H1 (cell line): ENCODE data around the gene GTF2A1L. TPM values are rescaled to one million over a fixed set of nuclear protein-coding genes. Genes with fewer than 3 reads are reported as not detected.

Experiments
- CTCF ChIA-PET: fragments of 300-600 bp; sonication (Branson Sonifier 250); formaldehyde crosslinking; loops from one replicate; lab custom pipeline; 2021; ENCODE audit not compliant: partially characterized antibody; lab: Charles Lee
- POLR2A ChIA-PET: fragments of 300-600 bp; sonication (Branson Sonifier 250); formaldehyde crosslinking; loops from one replicate; lab custom pipeline; 2021; ENCODE audit warnings: inconsistent platforms; ENCODE audit not compliant: partially characterized antibody; lab: Charles Lee
- DNase-seq, 2 experiments: peaks; one replicate each; pipeline versions ENCODE4 v3.0.0 to v3.0.0-alpha.2; 2010 to 2022; ENCODE audit warnings: low spot score in 2 of 2, low read depth in 1 of 2, mixed read lengths in 1 of 2
- FAIRE-seq: peaks from 2 replicates; lab custom pipeline; 2011; peaks lifted over from hg19 to GRCh38; lab: Jason Lieb, UNC
- H2AFZ ChIP-seq: 2 replicates; pipeline ENCODE4 v1.8.1; 2012; ENCODE audit warnings: low read length, inconsistent platforms
- H2AK5ac ChIP-seq: 2 replicates; pipeline ENCODE4 v1.6.1; 2013; ENCODE audit warnings: low read depth, low read length
- H2BK120ac ChIP-seq: replicated peaks from 2 replicates; pipeline ENCODE3; 2013; ENCODE audit warnings: low read depth, low read length, inconsistent platforms
- H2BK12ac ChIP-seq: 2 replicates; pipeline ENCODE4 v1.6.1; 2013; ENCODE audit warnings: low read depth, low read length
- H2BK15ac ChIP-seq: 2 replicates; pipeline ENCODE4 v1.6.1; 2013; ENCODE audit warnings: low read length
- H2BK20ac ChIP-seq: 2 replicates; pipeline ENCODE4 v1.6.1; 2013; ENCODE audit warnings: low read length
- H2BK5ac ChIP-seq: 2 replicates; pipeline ENCODE4 v1.6.1; 2013; ENCODE audit warnings: low read depth, low read length
- H3K14ac ChIP-seq: 2 replicates; pipeline ENCODE4 v1.6.1; 2013; ENCODE audit warnings: inconsistent platforms; ENCODE audit not compliant: insufficient read length
- H3K18ac ChIP-seq: 2 replicates; pipeline ENCODE4 v1.6.1; 2013; ENCODE audit warnings: low read length; ENCODE audit errors: extremely low read depth
- H3K23ac ChIP-seq: 2 replicates; pipeline ENCODE4 v1.6.1; 2013; ENCODE audit warnings: inconsistent platforms; ENCODE audit not compliant: insufficient read length
- H3K23me2 ChIP-seq: 2 replicates; pipeline ENCODE4 v1.6.1; 2013; ENCODE audit warnings: low read depth, low read length
- H3K27ac ChIP-seq: 2 replicates; pipeline ENCODE4 v1.6.1; 2011; ENCODE audit warnings: low read depth, low read length, inconsistent platforms
- H3K27me3 ChIP-seq, 4 experiments: replicated peaks in 1 of 4; 1 replicate in 1 of 4; 2 replicates in 3 of 4; pipeline versions ENCODE4 v1.6.1 to v1.8.1; 2011 to 2013; ENCODE audit warnings: low read length in 3 of 4, mild to moderate bottlenecking in 3 of 4, inconsistent platforms in 2 of 4, mixed read lengths in 2 of 4, moderate library complexity in 1 of 4; ENCODE audit not compliant: control insufficient read depth in 3 of 4, insufficient read depth in 3 of 4; ENCODE audit errors: extremely low read depth in 1 of 4
- H3K36me3 ChIP-seq, 4 experiments: 2 replicates each; pipeline versions ENCODE4 v1.6.1 to v1.8.1; 2011 to 2013; ENCODE audit warnings: mild to moderate bottlenecking in 4 of 4, low read length in 3 of 4, moderate library complexity in 2 of 4, control low read depth in 1 of 4, inconsistent platforms in 1 of 4; ENCODE audit not compliant: insufficient read depth in 4 of 4, control insufficient read depth in 2 of 4
- H3K4ac ChIP-seq: replicated peaks from 2 replicates; pipeline ENCODE3; 2013; ENCODE audit warnings: low read length, low read depth, mixed read lengths, inconsistent platforms; ENCODE audit not compliant: insufficient read length
- H3K4me1 ChIP-seq, 4 experiments: replicated peaks in 1 of 4; 1 replicate in 1 of 4; 2 replicates in 3 of 4; pipeline versions ENCODE4 v1.6.1 to v1.8.1; 2011 to 2013; ENCODE audit warnings: low read length in 3 of 4, inconsistent platforms in 2 of 4, mixed read lengths in 1 of 4; ENCODE audit not compliant: insufficient read depth in 4 of 4, control insufficient read depth in 3 of 4
- H3K4me2 ChIP-seq, 2 experiments: 2 replicates each; pipeline versions ENCODE4 v1.6.1 to v1.8.1; 2011 to 2013; ENCODE audit warnings: low read depth in 2 of 2, low read length in 2 of 2, control low read depth in 1 of 2, inconsistent platforms in 1 of 2, mild to moderate bottlenecking in 1 of 2; ENCODE audit not compliant: insufficient read depth in 1 of 2
- H3K4me3 ChIP-seq, 4 experiments: fragments of 200-600, 300-600 bp in 1 of 4; sonication (generic), shearing (Covaris generic), sonication (Bioruptor Twin) in 1 of 4; 2 replicates each; pipeline versions ENCODE4 v1.5.1 to v1.8.1; 2011 to 2016; ENCODE audit warnings: low read length in 4 of 4, low read depth in 3 of 4, control low read depth in 2 of 4, inconsistent platforms in 2 of 4, mild to moderate bottlenecking in 2 of 4, mixed read lengths in 1 of 4, moderate library complexity in 1 of 4; ENCODE audit not compliant: insufficient read depth in 2 of 4; ENCODE audit errors: extremely low read depth in 1 of 4
- H3K56ac ChIP-seq: replicated peaks from 2 replicates; pipeline ENCODE3; 2013; ENCODE audit warnings: low read depth, mild to moderate bottlenecking, mixed read lengths, low read length, inconsistent platforms; ENCODE audit not compliant: insufficient read length
- H3K79me1 ChIP-seq: 2 replicates; pipeline ENCODE4 v1.6.1; 2013; ENCODE audit warnings: low read depth, low read length, control low read depth
- H3K79me2 ChIP-seq, 2 experiments: 2 replicates each; pipeline versions ENCODE4 v1.6.1 to v1.8.1; 2012 to 2013; ENCODE audit warnings: low read length in 2 of 2, mild to moderate bottlenecking in 2 of 2, inconsistent platforms in 1 of 2; ENCODE audit not compliant: insufficient read depth in 2 of 2, control insufficient read depth in 1 of 2
- H3K9ac ChIP-seq, 4 experiments: replicated peaks in 1 of 4; 1 replicate in 1 of 4; 2 replicates in 3 of 4; pipeline versions ENCODE4 v1.6.1 to v1.8.1; 2011 to 2013; ENCODE audit warnings: low read depth in 3 of 4, low read length in 3 of 4, control low read depth in 2 of 4, mild to moderate bottlenecking in 2 of 4, moderate library complexity in 2 of 4, inconsistent platforms in 1 of 4; ENCODE audit errors: extremely low read depth in 1 of 4
- H3K9me3 ChIP-seq, 2 experiments: 2 replicates each; pipeline versions ENCODE4 v1.6.1 to v1.8.1; 2012 to 2013; ENCODE audit warnings: mild to moderate bottlenecking in 2 of 2, moderate library complexity in 2 of 2, control low read depth in 1 of 2, inconsistent platforms in 1 of 2, low read depth in 1 of 2, low read length in 1 of 2, mixed read lengths in 1 of 2; ENCODE audit not compliant: insufficient read depth in 2 of 2
- H4K20me1 ChIP-seq, 2 experiments: replicated peaks in 1 of 2; 2 replicates each; pipeline versions ENCODE3 to v1.8.1; 2011 to 2013; ENCODE audit warnings: inconsistent platforms in 2 of 2, low read length in 2 of 2, mild to moderate bottlenecking in 1 of 2; ENCODE audit not compliant: insufficient read depth in 2 of 2, control insufficient read depth in 1 of 2
- H4K5ac ChIP-seq: 2 replicates; pipeline ENCODE4 v1.6.1; 2013; ENCODE audit warnings: low read length, low read depth, mixed read lengths, inconsistent platforms; ENCODE audit not compliant: insufficient read length
- H4K8ac ChIP-seq: 2 replicates; pipeline ENCODE4 v1.8.0; 2013; ENCODE audit warnings: mild to moderate bottlenecking, moderate library complexity, low read length, inconsistent platforms; ENCODE audit not compliant: insufficient read depth; ENCODE audit errors: extremely low read depth
- H4K91ac ChIP-seq: replicated peaks from 2 replicates; pipeline ENCODE3; 2013; ENCODE audit warnings: low read length, mixed read lengths, inconsistent platforms; ENCODE audit not compliant: insufficient read length
- CHD1 ChIP-seq: IDR thresholded peaks from 2 replicates; pipeline ENCODE4 v1.6.1; 2012; ENCODE audit warnings: low read depth, low read length, improper control_type of control experiment
- GABPA ChIP-seq: IDR thresholded peaks from 2 replicates; pipeline ENCODE4 v1.6.1; 2011; ENCODE audit warnings: mild to moderate bottlenecking, low read length, moderate library complexity, borderline replicate concordance; ENCODE audit not compliant: insufficient read depth
- KDM5A ChIP-seq: fragments of 200-600 bp; IDR thresholded peaks from 2 replicates; pipeline ENCODE4 v1.7.1; 2012; ENCODE audit warnings: mild to moderate bottlenecking, low read length, inconsistent platforms, mixed read lengths
- MAFK ChIP-seq: IDR thresholded peaks from 2 replicates; pipeline ENCODE4 v1.6.1; 2012; ENCODE audit warnings: low read depth, mild to moderate bottlenecking, improper control_type of control experiment, low read length
- PHF8 ChIP-seq: fragments of 200-600 bp; sonication (generic); conservative IDR thresholded peaks from 2 replicates; pipeline ENCODE4 v1.7.1; 2012; ENCODE audit warnings: low read depth, mild to moderate bottlenecking, inconsistent platforms, low read length, moderate library complexity
- SIRT6 ChIP-seq: IDR thresholded peaks from one replicate; pipeline ENCODE4 v1.7.1; 2012; ENCODE audit warnings: low read length, inconsistent platforms
- SIX5 ChIP-seq: IDR thresholded peaks from 2 replicates; pipeline ENCODE4 v1.6.1; 2011; ENCODE audit warnings: mild to moderate bottlenecking, low read depth, low read length
- TEAD4 ChIP-seq: IDR thresholded peaks from 2 replicates; pipeline ENCODE4 v1.6.1; 2012; ENCODE audit warnings: low read depth, low read length, inconsistent platforms, mixed read lengths
- WGBS, 2 experiments: shearing (Covaris generic) in 1 of 2; methylation state at CpG; one replicate each; pipeline versions ENCODE4 v1.1.6 to v1.1.7; 2013 to 2015; ENCODE audit warnings: low lambda C conversion rate in 2 of 2, mixed read lengths in 2 of 2, inconsistent platforms in 1 of 2, low coverage in 1 of 2, missing lambda C conversion rate in 1 of 2; ENCODE audit not compliant: insufficient replicate concordance in 2 of 2, insufficient coverage in 1 of 2, insufficient read length in 1 of 2; ENCODE audit errors: extremely low coverage in 1 of 2, missing lambda C conversion rate in 1 of 2; 5-methylcytosine and 5-hydroxymethylcytosine counted together
- polyA plus RNA-seq, 7 experiments: library from polyadenylated mRNA; depleted of rRNA in 3 of 7; stranded (reverse) in 5 of 7; unstranded in 2 of 7; fragments of >200 nt in 5 of 7; fragments of 200-250 nt in 2 of 7; gene quantifications; 1 replicate in 5 of 7; 2 replicates in 1 of 7; 4 replicates in 1 of 7; pipeline versions ENCODE4 v1.2.1 to v1.2.3, GENCODE V29; 2011 to 2013; ENCODE audit warnings: missing spikeins in 2 of 7, mixed read lengths in 2 of 7
- total RNA-seq: library from RNA; stranded (reverse); fragmentation: NEBNext Ultra II Directional; extraction: Animal tissue kit (Norgen Biotek cat#: 25700); gene quantifications from 2 replicates; pipeline ENCODE4 v1.2.1, GENCODE V29; 2021
- TF ChIP-seq, protein P1 (sequence below): IDR thresholded peaks from 2 replicates; pipeline ENCODE4 v1.6.1; 2011; ENCODE audit warnings: low read depth, mild to moderate bottlenecking, low read length; ENCODE audit not compliant: insufficient read depth

Gene GTF2A1L
- total and polyA plus RNA-seq, 2 of the 8 experiments (the other 6 are each of a cell fraction or from before 2014, with no cell fraction given): 0.18 TPM; not detected in 1

DNA sequence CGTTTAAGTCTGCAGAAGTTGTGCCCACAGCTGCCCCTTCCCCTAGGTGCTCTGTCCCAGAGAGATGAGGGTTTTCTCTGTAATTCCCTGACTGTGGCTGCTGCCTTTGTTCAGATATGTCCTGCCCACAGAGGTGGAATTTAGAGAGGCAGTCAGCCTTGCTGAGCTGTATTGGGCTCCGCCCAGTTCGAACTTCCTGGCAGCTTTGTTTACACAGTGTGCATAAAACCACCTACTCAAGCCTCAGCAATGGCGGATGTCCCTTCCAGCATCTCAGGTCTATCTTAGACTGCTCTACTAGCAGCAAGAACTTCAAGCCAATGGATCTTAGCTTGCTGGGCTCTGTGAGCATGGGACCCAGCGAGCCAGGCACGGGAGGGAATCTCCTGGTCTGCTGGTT lies 89.8 kb downstream of the GTF2A1L start:
- H2AK5ac ChIP-seq: no peak overlapping the region
- no peak overlapping the region for H2BK20ac ChIP-seq
- no peak overlapping the region for H4K91ac ChIP-seq
- CTCF ChIA-PET: interaction anchor here (2.7 kb wide), 2 partner anchors 8 to 21 kb away, joined by 6 to 13 read pairs; no protein-coding TSS in a partner anchor
- no peak overlapping the region for H2BK12ac ChIP-seq
- H3K23me2 ChIP-seq: no peaks in the 10 kb centered on the region
- no peaks in the 10 kb centered on the region for H3K79me2 ChIP-seq
- no peak for DNase-seq
- no peak overlapping the region for H2BK5ac ChIP-seq
- no peak overlapping the region for H2BK15ac ChIP-seq
- H3K79me1 ChIP-seq: no peaks in the 10 kb centered on the region
- FAIRE-seq: no peak
- no peak overlapping the region for H3K4me2 ChIP-seq
- H3K4me3 ChIP-seq: no peak overlapping the region
- H3K36me3 ChIP-seq: no peaks in the 10 kb centered on the region
- H4K8ac ChIP-seq: no peak overlapping the region
- no peak overlapping the region for H3K9ac ChIP-seq
- H3K23ac ChIP-seq: no peak overlapping the region
- no peak overlapping the region for H3K56ac ChIP-seq
- no peak overlapping the region for H3K27ac ChIP-seq
- no peak overlapping the region for H3K14ac ChIP-seq
- H4K20me1 ChIP-seq: no peaks in the 10 kb centered on the region
- H3K27me3 ChIP-seq: no peaks in the 10 kb centered on the region
- TF ChIP-seq, protein P1, sequence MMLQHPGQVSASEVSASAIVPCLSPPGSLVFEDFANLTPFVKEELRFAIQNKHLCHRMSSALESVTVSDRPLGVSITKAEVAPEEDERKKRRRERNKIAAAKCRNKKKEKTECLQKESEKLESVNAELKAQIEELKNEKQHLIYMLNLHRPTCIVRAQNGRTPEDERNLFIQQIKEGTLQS: no peak
- TF ChIP-seq CHD1: no peak
- TF ChIP-seq GABPA: no peak
- no peak for TF ChIP-seq PHF8
- no peak for TF ChIP-seq MAFK
- TF ChIP-seq TEAD4: no peak
- TF ChIP-seq SIX5: no peak
- no peak for TF ChIP-seq SIRT6
- TF ChIP-seq KDM5A: no peak
- TF ChIP-seq, all 59 proteins: peak for 0
- H3K4me1 ChIP-seq: peaks cover 0 to 5% (median 0%) of the 10 kb centered on the region in 4 experiments; a peak in 1 of 7 replicates
- H4K5ac ChIP-seq: no peak overlapping the region
- POLR2A ChIA-PET: no interaction called here
- H2AFZ ChIP-seq: no peak overlapping the region
- no peaks in the 10 kb centered on the region for H3K9me3 ChIP-seq
- 90% methylated on average over 6 of the region's 6 CpGs; no CpG with 5 or more reads in 1 of the 2 experiments for WGBS, 2 experiments
- H2BK120ac ChIP-seq: no peak overlapping the region
- no peak overlapping the region for H3K18ac ChIP-seq
- no peak overlapping the region for H3K4ac ChIP-seq
